HCT116 (cell line): ENCODE measurements around the gene SHTN1. TPM values are rescaled to one million over a fixed set of nuclear protein-coding genes. Genes with fewer than 3 reads are reported as not detected.

ENCODE experiments used
- CBX3 ChIP-seq: IDR thresholded peaks from 2 replicates; pipeline ENCODE4 v1.6.1; 2012; ENCODE audit warnings: low read depth
- CEBPB ChIP-seq: IDR thresholded peaks from 2 replicates; pipeline ENCODE4 v1.6.1; 2012; ENCODE audit warnings: low read depth
- EZH2 ChIP-seq: fragments of 200-600 bp; sonication (generic); IDR thresholded peaks from 2 replicates; pipeline ENCODE4 v1.6.1; 2017; ENCODE audit warnings: antibody characterized with exemption, mixed run types
- JUND ChIP-seq: IDR thresholded peaks from 2 replicates; pipeline ENCODE4 v1.6.1; 2012
- MAX ChIP-seq: IDR thresholded peaks from 2 replicates; pipeline ENCODE4 v1.6.1; 2012
- REST ChIP-seq: IDR thresholded peaks from 2 replicates; pipeline ENCODE4 v1.6.1; 2012; ENCODE audit warnings: low read depth
- SIN3A ChIP-seq: IDR thresholded peaks from 2 replicates; pipeline ENCODE4 v1.6.1; 2012; ENCODE audit warnings: low read depth
- TCF7L2 ChIP-seq: IDR thresholded peaks from 2 replicates; pipeline ENCODE4 v1.7.0; 2011; ENCODE audit warnings: borderline replicate concordance, inconsistent platforms; ENCODE audit not compliant: insufficient read depth, insufficient read length; ENCODE audit errors: extremely low read depth
- YY1 ChIP-seq: IDR thresholded peaks from 2 replicates; pipeline ENCODE4 v1.6.1; 2011; ENCODE audit warnings: low read length, low read depth, moderate library complexity, mild to moderate bottlenecking; ENCODE audit not compliant: insufficient replicate concordance; ENCODE audit errors: extremely low read depth
- ZBTB33 ChIP-seq: IDR thresholded peaks from 2 replicates; pipeline ENCODE4 v1.6.1; 2011; ENCODE audit warnings: mild to moderate bottlenecking, low read length, moderate library complexity; ENCODE audit not compliant: insufficient replicate concordance; ENCODE audit errors: extremely low read depth
- total RNA-seq: library from RNA; stranded (reverse); gene quantifications from one replicate; pipeline ENCODE4 v1.2.1, GENCODE V29; 2021; ENCODE audit not compliant: unreplicated experiment

SHTN1 gene
- total RNA-seq, 1 experiment from 2014 or later = 64.0 TPM

- TF ChIP-seq REST (no peak), CBX3 (no peak), YY1 (no peak), EZH2 (no peak), MAX (no peak), ZBTB33 (no peak), JUND (no peak), SIN3A (no peak), TCF7L2 (no peak), CEBPB (no peak)
Measured at GRCh38 chr10:116960066-116960776, 44.8 kb downstream of the SHTN1 start (continued).
